A172 (cell line): ENCODE results near the gene PIF1. TPM values are rescaled to one million over a fixed set of nuclear protein-coding genes. Genes with fewer than 3 reads are reported as not detected.
A peak's percentile ranks its signal among the peaks of the same experiment; 100 is the strongest.

Experiments used
- DNase-seq: peaks from one replicate; pipeline ENCODE4 v3.0.0-alpha.2; 2015; ENCODE audit warnings: low spot score
- total RNA-seq: library from RNA; depleted of rRNA; stranded (reverse); fragments of >200 nt; shearing (Covaris generic); gene quantifications from 2 replicates; pipeline ENCODE4 v1.2.3, GENCODE V29; 2014; rRNA removed

The PIF1 gene
- total RNA-seq = 11.0 and 15.1 TPM in 2 replicates

DNA sequence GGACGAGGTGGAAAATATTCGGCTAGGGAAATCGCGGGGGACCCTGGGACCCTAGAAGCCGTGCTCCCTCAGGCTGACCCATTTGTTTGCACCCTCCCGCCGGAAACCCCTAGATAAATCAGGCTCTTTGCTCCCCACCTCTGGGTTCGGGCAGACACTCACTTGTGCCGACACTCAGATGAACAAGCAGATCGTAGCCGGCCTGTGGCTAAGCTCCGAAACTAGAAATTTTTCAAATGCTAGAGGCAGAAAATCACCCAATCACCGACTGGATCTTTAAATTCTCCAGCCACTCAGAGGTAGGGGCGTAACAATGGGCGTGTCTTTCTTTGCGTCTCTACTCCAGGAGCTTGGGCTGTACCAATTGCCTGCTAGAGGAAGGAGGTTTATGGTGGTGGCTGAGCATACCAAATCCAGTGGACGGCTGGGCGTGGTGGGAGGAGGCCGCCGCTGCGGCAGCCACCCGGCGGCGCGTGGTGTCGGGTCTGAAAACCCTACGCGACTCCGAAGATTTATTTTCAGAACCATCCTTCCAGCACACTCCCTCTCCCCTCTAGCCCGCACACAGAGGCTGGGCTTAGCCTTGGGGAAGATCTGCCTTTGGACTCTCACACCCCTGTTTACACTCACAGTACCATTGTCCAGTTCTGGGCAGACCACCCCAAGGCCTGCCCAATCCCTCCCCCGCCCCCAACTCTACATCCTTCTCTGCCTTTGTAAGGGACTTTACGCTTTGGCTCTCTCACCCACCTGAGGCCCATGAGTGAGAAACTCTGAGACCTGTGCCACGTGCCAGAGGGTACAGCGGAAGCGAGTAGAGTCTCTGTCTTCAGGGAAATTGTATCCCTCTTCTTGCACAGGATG lies at the start of gene PIF1:
Gene PIF1, minus strand, starts transcription at position 217 of the 864 bp plus-strand sequence. CDS start 1,312 bp downstream, outside the sequence.
- DNase-seq = peak; percentile 99

DNA sequence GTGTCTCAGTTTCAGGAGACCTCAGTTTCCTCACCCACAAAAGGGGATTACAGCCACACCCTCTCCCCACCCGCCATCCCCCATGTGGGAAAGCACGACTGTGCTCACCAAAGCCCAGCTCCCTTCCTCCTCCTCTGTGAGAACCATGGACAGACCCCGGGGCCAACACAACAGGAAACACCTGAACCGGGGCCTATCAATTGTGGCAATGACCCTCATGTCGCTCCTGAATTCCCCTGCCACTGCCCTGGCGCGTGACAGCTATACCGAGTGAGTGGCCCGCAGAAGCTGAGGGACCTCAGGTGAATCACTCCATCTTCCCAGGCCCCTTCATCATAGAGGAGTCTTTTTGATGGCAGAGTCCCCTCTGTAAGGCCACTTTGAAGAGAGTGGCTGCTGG lies 44.9 kb upstream of the PIF1 start:
- DNase-seq = no peak

DNA sequence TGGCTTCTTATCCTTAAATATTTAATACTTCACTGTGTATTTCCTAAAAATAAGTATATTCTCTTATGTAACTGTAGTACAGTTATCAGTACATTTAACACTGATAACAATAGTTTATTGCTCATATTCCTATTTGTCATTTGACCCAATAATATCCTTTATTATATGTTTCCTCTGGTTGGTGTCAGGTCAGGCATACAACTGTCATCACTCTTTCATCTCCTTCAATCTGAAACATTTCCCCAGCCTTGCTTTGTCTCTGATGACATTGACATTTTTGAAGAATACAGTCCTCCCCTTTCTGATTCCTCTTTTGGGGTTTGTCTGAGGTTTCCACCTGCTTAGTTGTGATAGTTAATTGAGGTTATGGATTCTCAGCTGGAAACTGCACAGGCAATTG lies 44.1 kb upstream of the PIF1 start:
- DNase-seq = no peak

DNA sequence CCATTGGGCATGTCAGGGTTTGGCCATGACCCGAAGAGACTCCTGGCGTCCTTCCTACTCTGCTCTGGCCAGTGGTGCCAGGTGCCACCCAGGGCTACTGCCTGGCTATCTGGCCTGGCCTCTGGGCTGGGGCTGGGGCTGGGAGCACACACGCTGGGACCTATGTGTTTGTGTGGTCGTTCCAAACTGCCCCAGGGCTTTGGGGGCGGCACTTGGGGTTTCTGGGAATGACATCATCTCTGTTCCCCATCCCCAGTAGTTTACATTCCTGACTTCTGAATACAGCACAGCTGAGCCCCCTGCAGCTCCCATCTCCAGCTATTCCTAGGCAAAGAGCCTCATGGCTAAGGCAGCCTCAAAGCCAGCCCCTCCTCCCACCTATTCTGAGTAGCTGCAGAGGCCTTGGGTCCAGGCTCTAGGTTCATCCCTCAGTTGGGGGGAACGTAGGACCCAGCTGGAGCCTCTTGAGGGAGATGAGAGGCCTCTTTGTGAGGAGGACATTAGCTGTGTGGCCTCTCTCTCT lies 40.6 kb upstream of the PIF1 start:
- peak; percentile 93 for DNase-seq

- DNase-seq = no peak
Observed at GRCh38 chr15:64865126-64865997, 39.9 kb upstream of the PIF1 start.

DNA sequence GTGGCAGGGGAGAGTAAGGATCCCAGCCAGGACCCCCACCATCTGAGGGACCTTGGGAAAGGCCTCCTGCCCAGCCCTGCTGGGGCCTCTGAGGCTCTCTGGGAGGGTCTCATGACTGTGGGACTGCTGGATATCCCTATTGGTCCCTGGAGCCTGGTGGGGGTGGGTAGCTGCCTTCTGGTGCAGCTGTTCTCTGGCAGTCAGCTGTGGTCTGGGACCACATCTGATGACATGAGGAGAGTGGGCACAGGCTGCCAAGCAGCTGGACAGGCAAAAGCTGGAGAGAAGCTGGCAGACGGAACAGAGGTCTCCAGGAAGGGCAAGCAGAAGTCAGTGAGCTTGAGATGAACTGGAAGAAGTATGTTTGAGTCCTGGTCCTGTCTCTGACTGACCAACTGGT lies 38.6 kb upstream of the PIF1 start:
- no peak for DNase-seq

DNA sequence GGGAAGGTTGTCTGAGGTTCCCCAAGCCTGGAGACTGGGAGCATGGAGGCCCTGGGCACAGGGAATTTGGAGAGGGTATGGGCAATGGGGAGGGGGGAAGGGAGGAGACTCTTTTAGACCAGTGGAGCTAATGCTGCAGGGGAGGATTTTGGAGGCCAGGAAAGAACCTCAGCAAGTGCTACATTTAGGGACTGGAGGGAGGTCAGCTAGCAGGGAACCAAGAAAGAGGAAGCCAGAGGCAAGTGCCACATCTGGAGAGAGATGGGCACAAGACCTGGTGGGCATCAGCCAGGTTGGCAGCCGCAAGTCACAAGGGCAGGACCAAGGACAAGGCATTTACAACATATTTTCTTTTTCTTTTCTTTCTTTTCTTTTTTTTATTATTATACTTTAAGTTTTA lies 37.0 kb upstream of the PIF1 start:
- no peak for DNase-seq

DNA sequence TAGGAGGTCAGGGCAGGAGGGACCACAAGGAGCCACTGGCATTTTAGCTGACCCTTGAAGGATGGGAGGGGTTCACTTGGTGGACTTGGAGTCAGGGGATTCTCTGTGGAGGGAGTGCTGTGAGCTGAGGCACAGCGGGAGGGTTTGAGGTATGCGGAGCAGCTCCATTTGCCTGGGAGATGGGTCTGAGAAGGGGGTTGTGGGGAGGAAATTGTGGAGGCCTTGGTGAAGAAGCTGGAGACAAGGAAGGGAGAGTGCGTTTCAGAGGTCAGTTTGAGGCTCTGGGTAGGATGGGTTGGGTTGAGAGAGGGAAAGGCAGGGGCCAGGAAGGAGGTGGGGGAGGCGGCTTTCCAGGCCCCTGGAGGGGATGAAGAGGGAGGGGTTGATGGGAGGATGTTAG lies 36.5 kb upstream of the PIF1 start:
- no peak for DNase-seq

GRCh38 chr15:64861331-64861730 lies 35.9 kb upstream of the PIF1 start:
- no peak for DNase-seq

- no peak for DNase-seq
Observed at GRCh38 chr15:64859226-64859625, 33.8 kb upstream of the PIF1 start.

DNA sequence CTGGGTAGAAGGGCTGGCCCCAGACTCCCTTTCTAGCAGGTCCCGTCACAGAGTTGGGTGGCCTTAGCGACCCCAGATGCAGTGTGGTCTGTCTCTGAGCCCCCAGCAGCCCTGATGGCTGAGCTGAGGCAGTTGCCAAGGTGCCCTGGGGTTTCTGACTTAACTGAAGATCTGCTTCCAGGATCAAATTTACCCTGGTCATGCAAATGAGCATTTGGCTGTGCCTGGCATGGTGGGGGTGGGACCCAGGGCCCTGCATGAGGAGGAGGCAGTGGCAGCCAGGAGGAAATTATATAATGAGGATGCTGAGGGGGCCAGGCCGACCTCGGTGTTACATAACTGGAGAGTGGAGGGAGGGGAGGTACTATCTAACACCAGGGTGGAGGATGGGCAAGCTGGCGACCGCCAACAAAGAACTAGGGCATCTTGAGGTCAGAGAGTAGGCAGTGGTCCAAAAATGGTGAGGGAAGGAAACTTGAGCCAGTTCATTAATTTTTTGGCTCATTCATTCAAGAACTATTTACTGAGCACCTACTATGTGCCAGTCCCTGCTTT lies 32.7 kb upstream of the PIF1 start:
- no peak for DNase-seq

- DNase-seq = peak; percentile 69
Observed at GRCh38 chr15:64857421-64857820, 32.0 kb upstream of the PIF1 start.

DNA sequence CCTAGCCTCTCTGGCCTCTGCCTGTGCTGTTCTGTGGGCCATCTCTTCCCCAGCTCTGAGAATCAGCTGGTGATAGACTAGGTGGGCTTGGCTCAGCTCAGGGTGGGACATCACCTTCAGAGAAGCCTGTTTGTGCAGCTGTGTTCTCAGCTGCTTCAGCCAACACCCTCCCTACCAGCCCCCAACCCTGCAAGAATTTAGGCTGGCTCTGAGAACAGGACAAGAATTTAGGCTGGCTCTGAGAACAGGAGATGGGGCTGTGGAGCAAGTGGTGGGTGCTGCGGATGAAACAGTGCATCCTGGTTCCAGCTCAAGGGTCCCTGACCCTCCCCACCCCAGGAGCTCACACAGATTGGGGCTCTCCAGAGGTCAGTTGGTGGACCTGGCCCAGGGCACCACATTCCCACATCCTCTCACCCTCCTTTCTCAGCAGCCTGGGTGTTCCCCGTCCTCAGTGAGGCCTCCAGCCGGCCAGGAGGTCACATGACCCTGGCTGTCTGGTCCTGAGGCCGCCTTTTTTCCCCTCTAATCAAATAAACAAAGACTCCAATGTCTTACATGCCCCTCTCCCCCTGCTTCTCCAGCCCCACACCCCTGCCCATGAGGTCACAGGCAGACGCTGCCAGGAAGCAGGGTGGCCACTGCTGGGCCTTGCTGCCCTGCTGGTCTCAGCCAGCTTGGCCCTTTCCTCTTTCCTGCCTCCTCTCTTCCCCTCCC lies 31.1 kb upstream of the PIF1 start:
- peak; percentile 89 for DNase-seq

- no peak for DNase-seq
Observed at GRCh38 chr15:64855205-64855975, 29.9 kb upstream of the PIF1 start.

DNA sequence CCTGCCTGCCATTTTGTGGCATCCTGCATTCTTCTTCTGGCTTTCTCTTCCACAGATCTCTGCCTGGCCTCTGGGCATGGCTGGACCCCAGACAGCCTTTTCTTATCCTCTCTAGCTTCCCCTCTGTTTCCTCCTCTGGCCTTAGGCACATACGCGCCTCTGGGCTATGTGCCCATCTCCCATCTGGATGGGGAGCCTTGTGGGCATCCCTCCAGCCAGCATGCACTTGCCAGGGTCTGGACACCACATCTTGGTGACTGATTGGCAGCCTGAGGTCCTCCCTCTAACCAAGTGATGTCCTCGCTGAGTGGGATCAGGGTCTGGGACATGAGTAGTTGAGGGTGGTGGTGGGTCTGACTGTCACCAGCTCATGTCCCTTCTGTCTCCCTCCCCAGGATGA lies 29.1 kb upstream of the PIF1 start:
- DNase-seq = no peak

DNA sequence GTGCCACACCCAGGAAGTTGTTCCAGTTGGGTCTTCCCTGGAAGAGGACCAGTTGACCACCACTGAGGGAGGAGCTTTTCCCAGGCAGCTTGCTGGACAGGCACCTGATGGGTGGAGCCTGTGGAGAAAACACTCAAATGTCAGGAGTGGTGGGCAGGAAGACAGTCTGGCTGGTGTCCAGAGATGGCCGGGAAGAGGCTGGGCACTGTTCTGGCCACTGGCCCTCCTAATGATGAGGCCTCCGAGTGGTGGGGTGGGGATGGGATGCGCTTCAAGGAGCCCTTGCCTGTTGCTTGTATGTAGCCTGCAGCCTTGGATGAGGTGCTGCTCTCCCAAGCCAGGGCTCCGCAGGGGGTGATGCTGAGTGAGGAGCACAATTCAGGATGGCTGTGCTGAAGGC lies 28.6 kb upstream of the PIF1 start:
- peak; percentile 87 for DNase-seq

GRCh38 chr15:64851503-64851840 lies 26.0 kb upstream of the PIF1 start:
- DNase-seq = peak; percentile 67

DNA sequence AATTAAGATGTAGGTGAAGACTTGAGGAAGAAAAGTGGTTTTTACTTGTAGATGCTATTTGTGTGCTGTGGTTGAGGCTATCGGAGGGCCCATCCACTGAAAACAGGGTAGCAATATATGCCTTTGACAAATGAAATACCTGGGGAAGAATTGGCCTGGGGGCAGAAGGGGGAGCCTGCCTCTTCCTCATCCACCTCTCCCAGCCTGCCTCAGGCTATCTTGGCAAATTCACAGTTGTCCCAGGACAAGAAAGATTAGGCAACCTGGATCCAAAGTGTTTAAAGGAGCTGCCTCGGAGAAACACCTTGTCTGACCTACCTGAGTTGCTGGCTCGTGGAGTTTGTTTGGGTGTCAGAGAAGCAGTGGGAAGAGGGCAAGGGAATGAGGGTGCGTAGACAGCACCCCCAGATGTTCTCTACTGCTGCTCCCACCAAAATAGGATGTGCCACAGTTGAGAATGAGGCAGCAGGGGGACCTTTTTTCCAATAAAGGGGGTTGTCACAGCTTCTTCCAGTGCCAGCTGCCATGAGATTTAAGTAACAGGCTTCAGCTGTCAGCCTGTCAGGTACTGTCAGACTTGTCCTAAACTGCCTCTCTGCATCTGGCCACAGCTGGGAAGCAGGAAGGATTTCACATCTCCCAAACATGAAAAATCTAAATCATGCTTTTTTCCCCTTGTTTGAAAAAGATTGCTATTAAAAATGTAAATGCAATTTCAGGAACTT lies 25.5 kb upstream of the PIF1 start:
- no peak for DNase-seq

GRCh38 chr15:64847876-64848716 lies 22.6 kb upstream of the PIF1 start:
- no peak for DNase-seq
